HL-60 (cell line): Measurements from ENCODE around the gene ST6GALNAC3.

Source experiments
- DNase-seq, 2 experiments: peaks; one replicate each; pipeline ENCODE4 v3.0.0-alpha.2; 2010 to 2020; ENCODE audit warnings: low read depth in 1 of 2, low spot score in 1 of 2
- H3K27ac ChIP-seq: fragments of 250-450 bp; sonication (Bioruptor Pico); replicated peaks from 2 replicates; pipeline ENCODE4 v1.5.1; 2020; ENCODE audit warnings: mild to moderate bottlenecking, moderate library complexity
- H3K27me3 ChIP-seq: fragments of 250-450 bp; sonication (Bioruptor Pico); 2 replicates; pipeline ENCODE4 v1.5.1; 2021; ENCODE audit warnings: mild to moderate bottlenecking, moderate library complexity; ENCODE audit not compliant: insufficient read depth, poor library complexity, severe bottlenecking
- H3K4me3 ChIP-seq: replicated peaks from 2 replicates; pipeline ENCODE4 v1.5.1; 2011; ENCODE audit warnings: mild to moderate bottlenecking, control low read depth, low read length; ENCODE audit not compliant: insufficient read depth
- CTCF ChIP-seq: IDR thresholded peaks from one replicate; pipeline ENCODE4 v1.5.1; 2011; ENCODE audit warnings: low read length, control low read depth, inconsistent platforms; ENCODE audit not compliant: insufficient read depth
- GABPA ChIP-seq: IDR thresholded peaks from 2 replicates; pipeline ENCODE4 v1.6.1; 2012; ENCODE audit warnings: low read depth
- POLR2AphosphoS5 ChIP-seq: IDR thresholded peaks from 2 replicates; pipeline ENCODE4 v1.6.1; 2012; ENCODE audit warnings: low read depth
- REST ChIP-seq: IDR thresholded peaks from 2 replicates; pipeline ENCODE4 v1.6.1; 2012; ENCODE audit warnings: low read depth; ENCODE audit not compliant: insufficient replicate concordance
- SPI1 ChIP-seq: IDR thresholded peaks from 2 replicates; pipeline ENCODE4 v1.6.1; 2012; ENCODE audit warnings: low read depth, mild to moderate bottlenecking, borderline replicate concordance

Gene ST6GALNAC3

GRCh38 chr1:76230842-76231281 is 156.3 kb downstream of the ST6GALNAC3 start:
- no peak for DNase-seq
- H3K4me3 ChIP-seq: no peak overlapping the region
- no peaks in the 10 kb centered on the region for H3K27me3 ChIP-seq
- TF ChIP-seq REST: no peak
- TF ChIP-seq SPI1: no peak
- no peak for TF ChIP-seq GABPA
- TF ChIP-seq POLR2AphosphoS5: no peak
- H3K27ac ChIP-seq: no peak overlapping the region

GRCh38 chr1:76231320-76231719 is 156.8 kb downstream of the ST6GALNAC3 start:
- Histone ChIP-seq H3K27ac (no peak overlapping the region), H3K4me3 (no peak overlapping the region), H3K27me3 (no peaks in the 10 kb centered on the region)
- DNase-seq: no peak
- TF ChIP-seq REST (no peak), SPI1 (no peak), GABPA (no peak), CTCF (no peak), POLR2AphosphoS5 (no peak)

GRCh38 chr1:76232666-76233065 is 158.1 kb downstream of the ST6GALNAC3 start:
- Histone ChIP-seq H3K27me3 (no peaks in the 10 kb centered on the region), H3K27ac (no peak overlapping the region), H3K4me3 (no peak overlapping the region)
- DNase-seq: no peak
- TF ChIP-seq POLR2AphosphoS5 (no peak), REST (no peak), SPI1 (no peak), GABPA (no peak), CTCF (no peak)
